ENCODE data around the gene ARHGAP4.

Gene ARHGAP4

GRCh38 chrX:153924149-153924861 lies 1.8 kb downstream of the ARHGAP4 start:
- no peak overlapping the region for H3K27ac ChIP-seq

GRCh38 chrX:153922932-153923857 lies 2.9 kb downstream of the ARHGAP4 start:
- no peak overlapping the region for H3K27ac ChIP-seq
- TF ChIP-seq CTCF (IDR thresholded peaks at IDR 0.05) (peak; percentile 71), ZFX (IDR thresholded peaks at IDR 0.05; ENCODE audit: borderline replicate concordance) (no peak)

More at GRCh38 chrX:153924149-153924861, 1.8 kb downstream of the ARHGAP4 start:
- TF ChIP-seq ZFX (IDR thresholded peaks at IDR 0.05; ENCODE audit: borderline replicate concordance) = no peak
- TF ChIP-seq CTCF (IDR thresholded peaks at IDR 0.05) = 0 out of 2 replicates have a peak, but pooled peaks have one; percentile 8

GRCh38 chrX:153921511-153922446 lies 4.3 kb downstream of the ARHGAP4 start:
- no peak overlapping the region for H3K27ac ChIP-seq

GRCh38 chrX:153921070-153921469 lies 5.0 kb downstream of the ARHGAP4 start:
- TF ChIP-seq CTCF (IDR thresholded peaks at IDR 0.05) (no peak), ZFX (IDR thresholded peaks at IDR 0.05; ENCODE audit: borderline replicate concordance) (no peak)
- no peak overlapping the region for H3K27ac ChIP-seq

More at GRCh38 chrX:153921511-153922446, 4.3 kb downstream of the ARHGAP4 start:
- TF ChIP-seq CTCF (IDR thresholded peaks at IDR 0.05) (no peak), ZFX (IDR thresholded peaks at IDR 0.05; ENCODE audit: borderline replicate concordance) (no peak)

GRCh38 chrX:153920546-153920945 lies 5.5 kb downstream of the ARHGAP4 start:
- no peak overlapping the region for H3K27ac ChIP-seq
- TF ChIP-seq ZFX (IDR thresholded peaks at IDR 0.05; ENCODE audit: borderline replicate concordance) (no peak), CTCF (IDR thresholded peaks at IDR 0.05) (no peak)

GRCh38 chrX:153919281-153919680 lies 6.8 kb downstream of the ARHGAP4 start:
- TF ChIP-seq CTCF (IDR thresholded peaks at IDR 0.05) (no peak), ZFX (IDR thresholded peaks at IDR 0.05; ENCODE audit: borderline replicate concordance) (no peak)

More at GRCh38 chrX:153919281-153919680, 6.8 kb downstream of the ARHGAP4 start:
- H3K27ac ChIP-seq = no peak overlapping the region
